ENCODE results near the gene RAB36.

DNA sequence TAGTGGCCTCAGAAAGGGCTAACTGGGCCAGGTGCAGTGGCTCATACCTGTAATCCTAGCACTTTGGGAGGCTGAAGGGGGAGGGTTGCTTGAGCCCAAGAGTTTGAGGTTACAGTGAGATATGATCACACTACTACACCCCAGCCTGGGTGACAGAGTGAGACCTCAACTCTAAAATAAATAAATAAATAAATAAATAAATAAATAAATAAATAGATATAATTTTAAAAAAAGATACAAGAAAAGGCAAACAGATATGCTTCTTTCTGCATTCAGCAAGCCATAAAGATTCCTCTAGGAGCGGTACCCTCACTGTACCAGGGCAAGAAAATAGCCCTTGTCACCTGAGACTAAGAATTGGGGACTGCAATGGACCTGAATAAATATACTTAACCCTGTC lies 2.2 kb upstream of the RAB36 start:
- TF ChIP-seq, protein P1, sequence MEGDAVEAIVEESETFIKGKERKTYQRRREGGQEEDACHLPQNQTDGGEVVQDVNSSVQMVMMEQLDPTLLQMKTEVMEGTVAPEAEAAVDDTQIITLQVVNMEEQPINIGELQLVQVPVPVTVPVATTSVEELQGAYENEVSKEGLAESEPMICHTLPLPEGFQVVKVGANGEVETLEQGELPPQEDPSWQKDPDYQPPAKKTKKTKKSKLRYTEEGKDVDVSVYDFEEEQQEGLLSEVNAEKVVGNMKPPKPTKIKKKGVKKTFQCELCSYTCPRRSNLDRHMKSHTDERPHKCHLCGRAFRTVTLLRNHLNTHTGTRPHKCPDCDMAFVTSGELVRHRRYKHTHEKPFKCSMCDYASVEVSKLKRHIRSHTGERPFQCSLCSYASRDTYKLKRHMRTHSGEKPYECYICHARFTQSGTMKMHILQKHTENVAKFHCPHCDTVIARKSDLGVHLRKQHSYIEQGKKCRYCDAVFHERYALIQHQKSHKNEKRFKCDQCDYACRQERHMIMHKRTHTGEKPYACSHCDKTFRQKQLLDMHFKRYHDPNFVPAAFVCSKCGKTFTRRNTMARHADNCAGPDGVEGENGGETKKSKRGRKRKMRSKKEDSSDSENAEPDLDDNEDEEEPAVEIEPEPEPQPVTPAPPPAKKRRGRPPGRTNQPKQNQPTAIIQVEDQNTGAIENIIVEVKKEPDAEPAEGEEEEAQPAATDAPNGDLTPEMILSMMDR (IDR thresholded peaks at IDR 0.05; ENCODE audit: low read depth, low read length, poor library complexity, severe bottlenecking) = no peak
- TF ChIP-seq EZH2phosphoT487 (IDR thresholded peaks at IDR 0.05; ENCODE audit: borderline replicate concordance, low read length) = no peak
